IPS-11a (cell line): ENCODE data around the gene C1orf116.

Experiments used
- H3K4me3 ChIP-seq: one replicate; pipeline ENCODE4 v1.5.1; 2013; ENCODE audit warnings: low read depth, low read length, control low read depth

C1orf116 gene

DNA sequence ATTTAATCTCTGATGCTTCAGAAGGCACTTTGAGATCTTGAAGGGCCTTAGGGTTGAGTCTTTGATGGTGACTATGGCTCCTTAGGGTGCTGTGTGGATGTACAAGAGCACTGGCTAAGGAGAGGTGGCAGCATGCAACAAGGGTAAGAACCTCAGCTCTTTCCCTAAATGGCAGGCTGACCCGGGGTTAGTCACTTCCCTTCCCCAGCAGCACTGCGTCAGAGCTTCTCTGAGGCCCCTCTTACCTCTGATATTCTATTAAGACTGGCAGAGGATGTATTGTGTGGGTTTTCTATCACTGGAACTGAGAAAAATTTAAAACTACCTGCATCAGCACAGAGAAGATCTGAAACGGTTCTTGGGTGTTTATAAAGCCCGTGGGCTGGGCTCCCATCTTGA, 11.8 kb downstream of the C1orf116 start:
- no peak overlapping the region for H3K4me3 ChIP-seq

DNA sequence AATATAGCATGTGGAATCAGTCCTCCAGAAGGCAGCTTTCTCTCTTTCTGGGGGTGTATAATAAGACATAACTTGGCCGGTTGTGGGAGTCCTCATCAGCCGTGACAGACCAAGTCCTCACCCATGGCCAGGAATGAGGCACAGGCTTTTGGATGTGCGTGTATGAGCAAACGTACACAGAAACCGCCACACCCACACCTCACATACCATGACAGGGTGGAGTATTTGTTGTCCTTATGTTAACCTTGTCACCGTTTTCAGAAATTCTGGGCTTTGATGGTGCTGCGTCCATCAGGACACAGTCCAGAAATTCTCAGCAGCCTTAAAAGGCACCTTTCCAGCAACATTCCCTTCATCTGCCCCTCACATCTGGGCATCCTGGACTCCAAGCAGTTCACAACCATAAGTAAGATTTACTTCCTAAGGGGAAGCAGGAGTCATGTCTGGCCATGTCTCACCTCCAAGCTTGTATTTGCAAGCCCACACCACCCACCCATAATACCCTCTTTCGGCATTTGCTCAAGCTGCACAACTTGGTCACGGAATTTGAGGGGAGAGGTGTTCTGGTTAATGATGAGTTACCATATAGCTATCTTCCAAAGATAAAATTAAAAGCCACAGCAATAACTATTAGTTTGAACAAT, 12.4 kb downstream of the C1orf116 start:
- H3K4me3 ChIP-seq, result no peak overlapping the region

DNA sequence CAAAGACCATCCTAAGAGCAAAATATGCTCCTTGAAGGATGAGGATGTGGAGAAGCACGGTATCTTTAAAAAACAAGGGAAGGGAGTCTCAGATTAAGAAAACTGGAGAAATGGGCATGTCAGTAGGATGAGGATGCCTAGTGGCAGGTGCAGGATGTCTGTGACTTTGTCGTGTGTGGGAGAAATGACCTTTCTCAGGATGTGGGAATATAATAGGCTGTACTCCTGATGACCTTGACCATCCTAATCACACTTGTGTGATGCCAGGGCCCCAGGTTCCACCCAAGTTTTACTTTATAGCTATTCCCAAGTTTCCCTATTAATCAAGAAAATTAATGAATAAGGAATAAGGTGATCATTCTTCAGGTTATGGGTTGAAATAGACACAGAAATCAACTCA, 12.9 kb downstream of the C1orf116 start:
- H3K4me3 ChIP-seq, result no peak overlapping the region

DNA sequence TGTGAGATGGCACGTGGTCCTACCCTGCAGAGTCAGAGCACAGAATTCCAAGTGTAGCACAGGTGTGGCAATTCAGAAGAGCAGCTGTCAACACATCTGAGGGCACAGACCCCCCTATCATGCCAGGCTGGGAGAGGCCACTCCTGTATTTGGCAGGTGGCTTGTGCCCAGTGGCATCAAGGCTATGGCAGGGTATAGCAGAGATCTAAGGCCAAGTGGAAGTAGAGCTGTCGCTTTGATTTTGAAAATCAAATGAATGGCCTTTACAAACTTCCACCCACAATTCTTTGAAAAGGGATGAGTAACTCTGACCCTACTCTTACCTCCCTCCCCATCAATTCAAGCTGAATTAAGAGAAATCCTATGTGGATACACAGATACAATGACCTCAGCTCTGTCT, 13.4 kb downstream of the C1orf116 start:
- no peak overlapping the region for H3K4me3 ChIP-seq

DNA sequence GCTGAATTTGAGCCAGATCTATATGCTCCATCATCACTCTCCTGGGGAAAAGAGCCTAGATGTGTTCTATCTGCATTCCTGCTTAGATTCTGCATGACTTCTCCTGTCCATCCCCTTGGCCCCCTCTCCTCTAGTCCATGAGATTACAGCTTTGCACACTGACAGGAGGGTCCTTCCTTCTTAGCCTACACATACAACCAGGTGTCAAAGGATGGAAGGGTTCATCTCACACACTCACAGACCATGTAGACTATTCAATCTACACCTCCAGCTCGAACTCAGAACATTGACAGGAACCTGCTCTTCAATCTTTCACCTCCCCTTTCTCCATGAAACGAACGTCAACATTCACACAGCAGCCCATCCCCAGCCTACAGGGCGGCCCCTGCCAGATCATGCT, 13.8 kb downstream of the C1orf116 start:
- H3K4me3 ChIP-seq, result no peak overlapping the region

DNA sequence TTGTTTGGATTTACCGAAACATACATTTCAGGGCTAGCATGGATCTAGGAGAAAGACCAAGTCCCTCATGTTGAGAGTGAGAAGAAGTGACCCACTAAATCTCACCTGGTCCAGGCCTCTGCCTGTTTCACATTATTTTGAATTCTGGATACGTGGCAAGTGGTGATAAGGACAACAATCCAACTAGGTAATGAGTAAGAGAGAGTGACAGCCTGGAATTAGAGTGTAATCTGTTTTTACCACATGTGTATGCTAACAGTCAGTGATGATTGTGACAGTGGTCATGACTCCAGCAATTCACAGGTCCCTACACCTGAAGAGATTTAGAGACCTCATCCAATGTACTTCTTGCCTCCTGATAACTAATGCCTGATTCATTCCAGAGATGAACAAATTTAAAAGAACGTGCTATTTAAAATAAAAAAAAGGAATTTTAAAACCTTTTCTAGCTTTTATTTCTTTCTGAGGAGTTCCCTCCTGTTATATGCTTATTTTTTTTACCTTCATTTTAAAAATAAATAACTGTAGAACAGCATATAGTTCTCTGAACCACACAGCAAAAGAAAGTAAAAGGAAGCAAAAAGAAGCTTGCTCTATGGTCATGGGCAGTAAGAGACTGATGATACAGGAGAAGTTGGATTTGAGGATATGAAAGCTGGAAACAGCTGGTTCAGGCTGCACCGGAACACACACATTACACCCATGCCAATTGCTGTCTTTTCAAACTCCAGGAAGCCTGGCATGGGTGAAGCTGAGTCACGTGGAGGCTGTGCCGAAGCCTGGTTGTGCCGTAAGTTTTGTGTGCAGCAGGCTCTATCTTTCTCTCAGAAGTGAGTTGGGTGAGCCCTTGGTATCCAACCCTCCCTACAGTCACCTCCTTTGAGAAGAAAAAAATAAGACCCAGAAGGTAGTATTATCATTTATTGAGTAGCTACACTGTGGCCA, 14.7 kb downstream of the C1orf116 start:
- no peak overlapping the region for H3K4me3 ChIP-seq

DNA sequence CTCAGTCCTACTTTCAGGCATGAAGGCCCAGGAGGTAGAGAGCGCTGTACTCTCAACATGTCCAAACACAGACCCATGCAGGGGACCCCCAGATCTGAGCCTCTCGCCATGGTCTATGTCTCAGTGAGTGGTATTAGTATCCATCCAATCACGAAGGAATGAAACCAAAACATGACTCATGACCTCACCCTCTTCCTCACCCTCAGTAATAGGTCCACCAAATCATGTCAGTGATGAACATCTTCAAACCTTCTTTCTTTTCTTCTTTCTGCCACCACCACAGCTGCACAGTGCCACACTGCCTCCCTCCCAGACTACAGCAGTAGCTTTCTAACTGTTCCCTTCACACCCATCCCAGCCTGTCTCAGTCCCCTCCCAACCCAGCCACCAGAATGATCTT, 16.8 kb downstream of the C1orf116 start:
- H3K4me3 ChIP-seq, result no peak overlapping the region

DNA sequence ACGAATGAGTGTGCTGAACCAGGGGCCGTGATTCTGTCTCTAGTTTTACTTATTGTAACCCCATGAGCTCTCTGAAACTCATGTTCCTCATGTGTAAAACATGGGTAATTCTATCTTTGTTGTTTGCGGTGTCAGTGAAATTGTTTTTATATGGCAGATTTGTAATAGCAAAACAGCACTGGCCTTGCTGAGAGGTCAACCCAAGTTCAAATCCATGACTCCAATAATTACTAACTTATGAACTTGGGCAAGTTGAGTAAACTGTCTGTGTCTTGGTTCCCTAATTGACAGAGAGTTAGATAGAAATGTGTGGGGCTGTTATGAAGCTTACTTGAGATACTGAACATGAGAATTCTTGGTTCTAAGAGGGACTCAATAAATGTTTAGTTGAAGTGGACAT, 17.8 kb downstream of the C1orf116 start:
- no peak overlapping the region for H3K4me3 ChIP-seq

DNA sequence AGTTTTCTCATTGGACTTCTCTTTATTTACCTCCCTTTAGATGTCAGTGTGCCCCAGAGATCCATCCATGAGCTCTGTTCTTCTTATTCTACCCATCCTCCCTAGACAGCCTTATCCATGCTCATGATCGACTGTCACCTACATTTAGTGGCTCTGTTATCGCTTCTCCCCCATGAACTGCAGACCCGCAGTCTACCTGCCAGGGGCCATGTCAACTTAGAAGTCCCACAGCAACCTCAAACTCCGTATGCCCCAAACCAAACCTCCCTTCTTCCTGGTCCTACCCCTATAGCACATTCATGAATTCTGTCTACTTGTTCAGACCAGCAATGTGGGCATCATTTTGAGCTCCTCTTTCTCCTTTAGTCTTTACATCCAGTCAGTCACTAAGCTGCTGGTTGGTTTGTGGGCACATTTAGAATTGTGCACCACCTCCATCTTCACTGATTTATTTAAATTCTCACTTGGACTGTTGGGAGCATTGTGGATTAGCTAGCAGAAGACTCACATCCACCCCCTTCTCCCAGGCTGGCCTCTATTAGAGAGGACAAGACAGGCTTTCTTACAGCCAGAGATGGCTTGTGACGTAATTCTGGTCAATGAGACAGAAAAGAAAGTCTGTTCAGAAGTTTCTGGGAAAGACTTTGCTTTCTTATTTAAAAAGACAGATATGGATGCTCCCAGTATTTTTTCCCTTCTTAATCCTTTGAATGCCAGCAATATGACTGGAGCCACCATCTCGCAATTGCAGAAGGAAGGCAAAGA, 19.1 kb downstream of the C1orf116 start:
- no peak overlapping the region for H3K4me3 ChIP-seq

DNA sequence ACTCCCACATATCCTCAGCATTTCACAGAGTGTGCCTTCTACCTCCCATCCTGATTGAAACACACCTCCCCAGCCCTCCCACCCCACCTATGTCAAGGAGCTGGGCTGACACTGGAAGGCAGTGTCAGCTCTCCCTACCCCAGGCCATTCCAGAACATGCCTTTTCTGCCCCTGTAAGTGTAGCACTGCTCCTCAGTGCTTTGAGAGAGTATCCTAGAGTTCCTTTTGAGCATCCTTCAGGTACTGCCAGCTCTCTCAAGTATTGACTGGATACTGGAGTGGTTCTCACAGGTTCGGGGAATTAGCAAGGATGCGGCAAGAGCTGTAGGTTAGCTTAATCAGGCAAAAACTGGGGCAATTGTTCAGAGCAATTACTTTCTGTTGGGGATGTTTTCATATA, 21.8 kb downstream of the C1orf116 start:
- H3K4me3 ChIP-seq, result no peak overlapping the region

DNA sequence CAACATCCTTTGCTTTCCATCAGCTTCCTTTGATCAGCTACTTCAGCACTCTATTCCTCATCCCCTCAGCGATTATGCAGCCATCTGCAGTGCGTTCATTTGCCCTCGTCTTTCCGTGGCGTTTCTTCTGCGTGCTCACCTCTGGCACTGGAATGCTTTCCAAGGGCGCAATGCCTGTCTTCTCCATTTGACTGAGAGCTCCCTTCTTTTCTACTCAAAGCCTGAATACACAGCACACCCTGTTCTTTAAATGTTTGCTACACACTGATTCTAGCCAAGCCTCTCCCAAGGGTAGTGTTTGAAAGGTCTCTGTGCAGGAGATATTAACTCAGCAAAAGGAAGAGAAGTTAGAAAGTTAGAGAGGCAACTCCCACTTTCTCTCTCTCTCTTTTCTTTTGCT, 22.6 kb downstream of the C1orf116 start:
- H3K4me3 ChIP-seq, result no peak overlapping the region

DNA sequence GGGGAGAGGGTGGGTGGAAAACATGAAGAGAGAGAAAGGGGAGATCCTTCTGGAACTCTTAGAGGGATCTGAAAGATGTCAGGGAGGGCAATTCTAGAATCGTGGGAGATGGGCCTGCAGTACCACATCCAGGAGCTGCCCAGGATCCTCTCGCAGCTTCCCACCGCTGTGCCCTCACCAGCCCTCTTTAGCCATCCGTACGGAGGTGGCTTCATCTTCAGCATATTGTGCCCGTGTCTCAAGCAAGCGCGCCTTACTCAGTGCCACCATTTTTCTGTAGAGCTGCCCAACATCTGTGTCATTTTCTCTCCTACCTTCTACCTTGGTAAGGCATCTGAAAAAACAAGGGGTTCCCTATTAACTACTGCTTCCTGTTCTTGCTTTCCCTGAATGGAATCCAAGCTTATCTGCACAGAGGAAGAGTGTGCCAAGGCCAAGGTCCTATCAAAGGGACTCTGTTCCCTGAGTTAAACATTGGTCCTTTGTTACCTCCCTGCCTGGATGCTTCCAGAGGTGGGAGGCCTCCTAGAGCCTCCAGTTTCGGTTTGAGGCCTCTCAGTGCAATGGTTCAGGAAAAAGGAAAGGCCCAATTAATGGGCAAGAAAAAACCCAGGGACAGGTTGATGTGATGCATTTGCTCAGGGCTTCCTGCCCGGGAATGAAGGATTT, 23.2 kb downstream of the C1orf116 start:
- no peak overlapping the region for H3K4me3 ChIP-seq

DNA sequence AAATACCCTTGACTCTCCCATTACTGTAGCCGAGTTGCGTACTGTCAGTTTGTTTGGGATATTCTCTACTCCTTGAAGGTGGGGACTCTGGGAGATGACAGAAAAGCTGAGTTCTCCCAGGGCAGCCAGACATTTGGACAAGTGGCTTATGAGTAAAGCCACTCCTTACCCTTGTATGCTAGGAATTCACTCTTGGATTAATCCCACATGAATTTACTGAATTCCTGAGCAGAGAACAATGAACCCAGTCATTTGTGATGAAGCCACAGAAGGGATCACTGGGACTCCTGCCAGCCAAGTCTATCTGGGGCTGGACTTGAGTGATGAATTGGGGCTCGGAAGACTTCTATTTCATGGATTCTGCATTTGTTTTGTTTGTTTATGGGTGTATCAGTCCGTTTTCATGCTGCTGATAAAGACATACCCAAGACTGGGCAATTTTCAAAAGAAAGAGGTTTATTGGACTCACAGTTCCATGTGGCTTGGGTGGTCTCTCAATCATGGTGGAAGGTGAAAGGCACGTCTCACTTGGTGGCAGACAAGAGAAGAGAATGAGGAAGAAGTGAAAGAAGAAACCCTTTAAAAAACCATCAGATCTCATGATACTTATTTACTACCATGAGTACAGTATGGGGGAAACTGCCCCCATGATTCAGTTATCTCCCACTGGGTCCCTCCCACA, 25.1 kb downstream of the C1orf116 start:
- H3K4me3 ChIP-seq, result no peak overlapping the region

DNA sequence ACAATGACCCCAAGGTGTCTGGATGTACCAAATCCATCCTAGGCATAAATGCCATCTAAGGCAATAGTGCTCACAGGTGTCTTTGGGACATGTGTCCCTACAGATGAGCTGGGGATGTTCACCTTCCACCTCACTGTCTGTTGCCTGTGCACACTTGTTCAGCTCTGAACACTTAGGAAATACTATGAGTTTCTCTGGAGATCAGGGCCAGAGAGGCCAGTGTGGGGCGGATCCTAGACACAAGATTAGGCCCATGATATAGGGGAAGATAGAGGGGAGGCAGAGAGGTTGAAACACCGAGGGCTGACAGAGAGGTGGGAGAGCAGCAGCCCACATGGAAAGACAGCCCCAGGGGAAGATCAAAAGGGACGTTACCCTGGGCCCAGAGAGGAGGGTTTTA, 25.6 kb downstream of the C1orf116 start:
- no peak overlapping the region for H3K4me3 ChIP-seq

DNA sequence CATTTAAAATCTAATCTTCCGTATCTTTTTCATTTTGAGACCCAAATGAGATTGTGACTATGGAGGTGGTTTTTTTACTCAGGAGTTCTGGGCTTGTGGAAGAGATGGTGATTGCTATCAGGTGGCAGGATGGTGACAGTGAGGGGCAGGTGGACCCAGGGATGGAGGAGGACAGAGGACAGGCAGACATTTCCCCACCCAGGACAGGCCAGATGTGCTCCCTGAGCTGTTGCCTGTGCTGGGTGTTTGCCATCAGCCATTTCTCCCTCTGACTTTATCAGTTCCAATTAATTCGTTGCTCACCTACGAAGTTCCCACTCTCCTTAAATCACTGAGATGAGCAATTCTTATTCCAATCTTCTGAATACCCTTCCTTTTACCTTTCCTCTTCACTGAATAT, 26.5 kb downstream of the C1orf116 start:
- no peak overlapping the region for H3K4me3 ChIP-seq

DNA sequence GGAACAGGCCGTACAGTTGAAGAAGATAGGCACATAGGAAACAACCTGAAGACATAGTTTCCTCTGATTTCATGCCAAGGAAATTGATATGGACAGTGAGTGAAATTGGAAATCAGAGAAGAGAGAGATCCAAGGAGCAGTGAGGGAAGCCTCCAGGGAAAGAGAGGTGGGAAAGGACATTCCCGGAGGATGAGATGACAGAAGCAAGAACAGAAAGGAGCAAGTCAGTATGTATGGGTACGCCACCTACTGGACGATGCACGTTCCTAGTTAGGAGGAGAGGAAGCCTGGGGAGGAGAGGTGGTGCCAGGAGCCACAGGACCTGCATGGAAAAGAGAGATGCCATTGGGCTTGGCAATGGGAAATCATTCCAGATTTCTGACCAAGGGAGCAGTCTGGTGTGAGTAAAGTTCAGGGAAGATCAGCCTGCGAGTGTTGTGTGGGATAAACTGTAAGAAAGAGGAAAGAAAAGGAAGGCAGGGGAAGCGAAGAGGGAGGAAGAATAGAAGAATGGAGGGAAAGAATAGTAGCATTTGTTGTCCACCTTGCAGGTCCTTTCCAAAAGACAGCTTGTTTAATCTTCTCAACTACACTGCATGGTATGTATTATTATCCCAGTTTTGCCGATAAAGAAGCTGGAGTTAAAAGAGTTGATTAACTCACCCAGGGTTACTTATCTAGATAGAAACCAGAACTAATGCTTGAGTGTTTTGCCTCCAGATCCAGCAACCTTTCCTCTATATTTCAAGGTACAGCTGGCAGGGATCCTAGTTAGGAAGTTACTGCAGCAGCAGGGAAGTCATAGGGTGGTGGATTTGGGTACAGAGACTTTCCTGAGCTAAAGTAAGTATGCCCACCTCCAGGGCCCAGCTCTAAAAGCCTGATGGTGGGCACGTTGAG, 27.4 kb downstream of the C1orf116 start:
- H3K4me3 ChIP-seq, result no peak overlapping the region

DNA sequence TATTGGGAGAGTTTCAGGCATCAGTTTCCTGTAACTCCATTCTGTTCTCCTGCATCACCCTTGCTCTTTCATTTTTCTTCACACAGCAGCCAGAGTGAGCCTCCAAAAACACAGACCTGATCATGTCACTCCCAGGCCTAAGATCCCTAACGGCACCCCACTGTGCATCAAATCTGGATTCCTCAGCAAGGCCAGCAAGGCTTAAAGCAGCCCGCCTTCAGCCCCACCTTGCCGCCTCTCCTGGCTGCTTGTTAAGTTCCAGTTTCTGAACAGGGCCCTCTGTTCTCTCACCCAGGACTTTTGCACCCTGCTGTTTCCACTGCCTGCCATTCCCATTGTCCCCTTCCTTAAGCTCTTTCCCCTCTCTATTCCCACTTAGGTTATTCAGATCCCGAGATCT, 29.3 kb downstream of the C1orf116 start:
- no peak overlapping the region for H3K4me3 ChIP-seq

DNA sequence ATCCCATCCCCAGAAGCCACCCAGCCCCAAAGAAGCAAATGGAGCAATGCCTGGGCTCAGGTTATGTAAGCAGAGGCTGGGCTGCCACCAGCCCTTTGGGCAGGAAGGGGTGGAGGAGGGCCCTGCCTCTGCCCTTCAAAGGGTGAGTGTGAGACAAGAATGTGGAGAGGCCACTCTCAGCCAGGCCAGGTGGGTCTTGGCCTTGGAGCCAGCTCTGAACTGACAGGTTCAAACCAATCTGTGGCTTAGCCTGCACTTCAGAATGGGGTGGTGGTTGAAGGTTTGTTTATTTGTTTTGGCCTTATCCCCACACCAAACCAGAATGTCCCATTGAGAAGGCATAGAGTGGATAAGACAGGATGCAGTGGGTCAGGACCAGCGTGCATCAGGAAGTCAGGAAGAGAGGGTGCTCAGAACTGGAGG, 29.8 kb downstream of the C1orf116 start:
- H3K4me3 ChIP-seq, result no peak overlapping the region

DNA sequence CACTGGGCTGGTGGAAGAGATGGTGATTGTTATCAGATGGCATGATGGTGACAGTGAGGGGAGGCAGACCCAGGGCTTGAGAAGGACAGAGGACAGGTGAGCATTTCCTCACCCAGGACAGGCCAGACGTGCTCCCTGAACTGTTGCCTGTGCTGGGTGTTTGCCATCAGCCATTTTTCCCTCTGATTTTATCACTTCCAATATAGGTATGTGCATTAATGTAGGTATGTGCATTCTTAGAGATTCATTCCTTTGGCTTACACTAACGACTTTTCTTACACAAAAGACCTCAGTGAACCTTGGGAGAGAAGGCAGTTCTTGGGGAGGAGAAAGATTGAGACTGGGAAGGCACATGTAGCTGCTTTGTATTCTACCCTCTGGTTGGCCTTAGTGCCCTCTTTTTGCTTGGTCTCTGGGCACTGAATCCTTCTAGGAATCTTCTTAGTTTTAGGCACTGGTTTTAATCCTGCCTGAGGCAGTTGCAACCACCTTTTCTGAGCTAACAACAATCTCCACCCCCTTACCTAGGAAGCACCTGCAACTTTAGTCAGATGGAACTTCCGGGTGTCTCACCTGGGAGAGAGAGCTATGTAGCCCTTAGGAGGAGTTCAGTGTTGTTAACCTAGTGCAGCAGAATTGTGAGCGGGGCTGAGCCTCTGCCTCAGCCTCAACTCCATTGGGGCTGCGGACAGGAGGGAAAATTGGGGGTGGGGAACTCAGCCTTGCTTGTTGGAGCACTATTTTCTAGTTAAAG, 30.9 kb downstream of the C1orf116 start:
- no peak overlapping the region for H3K4me3 ChIP-seq
